Measurements from ENCODE around the gene PTEN.
A peak's percentile ranks its signal among the peaks of the same experiment; 100 is the strongest.
"Not testable (repeated sequence)": the region's sequence is repeated elsewhere in the genome, so short reads cannot be mapped to it uniquely, and the experiment has no call there.

The PTEN gene

GRCh38 chr10:87863053-87863943 is at the start of gene PTEN, which contains the start of gene KLLN:
TSS of gene PTEN (plus strand) at chr10:87863625. CDS start at chr10:87864470, 845 bp downstream.
TSS of gene KLLN (minus strand) at chr10:87863533. CDS start at chr10:87862487, 1,046 bp downstream.
- peak; percentile 46 to 66 for DNase-seq (ENCODE audit: low read depth in 2 of 2, low spot score in 1 of 2)

GRCh38 chr10:87816163-87816897 is 47.1 kb upstream of the PTEN start:
- no peak for DNase-seq (ENCODE audit: low read depth in 2 of 2, low spot score in 1 of 2)

DNA sequence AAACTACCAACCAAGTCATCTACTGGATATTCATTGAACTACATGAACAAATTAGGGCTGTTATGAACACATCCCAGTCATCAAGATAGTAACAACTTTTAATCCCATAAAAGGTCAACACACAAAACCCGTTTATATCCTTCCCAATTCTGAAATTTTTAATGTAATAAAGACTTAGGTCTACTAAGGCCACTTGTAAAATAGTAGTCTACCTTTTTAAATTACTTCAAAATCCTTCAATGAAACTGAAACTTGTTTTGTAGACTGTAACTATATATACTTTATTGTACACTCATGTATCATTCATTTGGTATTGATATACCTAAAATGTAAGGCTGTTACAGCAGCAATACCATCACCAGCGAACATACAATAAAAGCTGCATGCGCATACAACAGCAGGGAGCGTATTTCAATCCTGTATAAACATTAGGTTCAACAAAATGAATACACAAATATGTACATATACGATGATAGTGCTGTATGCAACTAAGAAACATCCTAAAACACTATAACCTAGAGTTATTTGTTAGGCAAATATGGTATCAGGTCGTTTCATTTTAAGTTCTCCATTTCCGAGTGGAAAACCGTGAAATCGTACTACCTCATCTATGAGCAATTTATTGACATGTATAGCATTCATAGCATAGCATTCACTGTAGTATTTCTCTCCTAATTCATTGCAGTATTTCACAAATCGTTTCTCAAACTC is 46.4 kb upstream of the PTEN start:
- DNase-seq (ENCODE audit: low read depth in 2 of 2, low spot score in 1 of 2): no peak

- peak; percentile 73 to 75 for DNase-seq (ENCODE audit: low read depth in 2 of 2, low spot score in 1 of 2)
Measured at GRCh38 chr10:87817609-87818504, 45.6 kb upstream of the PTEN start, which contains the start of gene ATAD1. TSS of gene ATAD1 (minus strand) at chr10:87818226. CDS start at chr10:87814599, 3,627 bp downstream.

GRCh38 chr10:87818505-87819288 is 44.7 kb upstream of the PTEN start:
- DNase-seq (ENCODE audit: low read depth in 2 of 2, low spot score in 1 of 2): peak; percentile 37 to 48

DNA sequence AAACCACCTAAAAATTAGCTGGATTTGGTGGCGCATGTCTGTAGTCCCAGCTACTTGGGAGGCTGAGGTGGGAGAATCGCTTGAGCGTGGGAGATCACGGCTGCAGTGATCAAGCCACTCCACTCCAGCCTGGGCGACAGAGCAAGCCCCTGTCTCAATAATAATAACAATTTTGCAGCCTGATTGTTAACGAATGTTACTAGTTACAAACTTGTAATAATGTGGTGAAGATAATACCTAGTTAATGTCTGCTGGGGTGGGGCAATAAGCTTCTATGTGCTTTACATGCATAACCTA is 44.2 kb upstream of the PTEN start:
- DNase-seq (ENCODE audit: low read depth in 2 of 2, low spot score in 1 of 2): no peak

DNA sequence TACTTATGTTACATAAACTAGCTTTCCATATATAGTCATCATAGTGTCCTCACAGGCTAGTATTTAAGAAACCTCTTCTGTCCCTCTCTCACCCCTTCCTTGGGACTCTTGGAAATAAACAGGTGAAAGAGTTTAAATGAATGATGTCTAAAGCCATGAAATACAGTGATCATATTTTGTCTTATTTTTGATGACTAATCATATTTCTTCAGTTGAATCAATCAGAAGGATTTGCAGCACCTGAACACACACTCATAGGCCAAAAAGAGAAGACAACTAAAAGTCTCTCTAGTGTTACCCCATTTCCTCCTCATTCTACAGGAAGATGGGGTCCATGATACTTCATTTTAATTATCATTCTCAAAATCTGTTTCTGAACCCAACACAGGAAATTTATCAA is 36.8 kb upstream of the PTEN start:
- DNase-seq (ENCODE audit: low read depth in 2 of 2, low spot score in 1 of 2): no peak

DNA sequence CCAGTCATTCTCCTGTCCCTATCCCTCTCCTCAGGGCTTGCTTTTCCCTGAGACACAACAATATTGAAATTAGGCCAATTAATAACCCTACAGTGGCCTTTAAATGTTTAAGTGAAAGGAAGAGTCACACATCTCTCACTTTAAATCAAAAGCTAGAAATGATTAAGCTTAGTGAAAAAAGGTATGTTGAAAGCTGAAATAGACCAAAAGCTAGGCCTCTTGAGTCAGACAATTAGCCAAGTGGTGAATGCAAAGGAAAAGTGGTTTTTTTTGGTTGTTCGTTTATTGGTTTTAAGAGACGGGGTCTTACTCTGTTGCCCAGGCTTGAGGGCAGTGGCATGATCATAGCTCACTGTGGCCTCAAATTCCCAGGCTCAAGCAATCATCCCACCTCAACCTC is 35.7 kb upstream of the PTEN start:
- no peak for DNase-seq (ENCODE audit: low read depth in 2 of 2, low spot score in 1 of 2)

DNA sequence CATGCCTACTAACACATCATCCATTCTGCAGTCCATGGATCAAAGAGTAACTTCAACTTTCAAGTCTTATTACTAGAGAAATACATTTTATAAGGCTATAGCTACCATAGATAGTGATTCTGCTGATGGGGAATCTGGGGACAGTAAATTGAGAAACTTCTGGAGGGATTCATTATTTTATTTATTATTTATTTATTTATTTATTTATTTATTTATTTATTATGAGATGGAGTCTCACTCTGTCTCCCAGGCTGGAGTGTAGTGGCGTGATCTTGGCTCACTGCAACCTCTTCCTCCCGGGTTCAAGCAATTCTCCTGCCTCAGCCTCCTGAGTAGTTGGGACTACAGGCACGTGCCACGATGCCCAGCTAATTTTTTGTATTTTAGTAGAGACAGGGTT is 34.4 kb upstream of the PTEN start:
- not testable (repeated sequence) for DNase-seq (ENCODE audit: low read depth in 2 of 2, low spot score in 1 of 2)

DNA sequence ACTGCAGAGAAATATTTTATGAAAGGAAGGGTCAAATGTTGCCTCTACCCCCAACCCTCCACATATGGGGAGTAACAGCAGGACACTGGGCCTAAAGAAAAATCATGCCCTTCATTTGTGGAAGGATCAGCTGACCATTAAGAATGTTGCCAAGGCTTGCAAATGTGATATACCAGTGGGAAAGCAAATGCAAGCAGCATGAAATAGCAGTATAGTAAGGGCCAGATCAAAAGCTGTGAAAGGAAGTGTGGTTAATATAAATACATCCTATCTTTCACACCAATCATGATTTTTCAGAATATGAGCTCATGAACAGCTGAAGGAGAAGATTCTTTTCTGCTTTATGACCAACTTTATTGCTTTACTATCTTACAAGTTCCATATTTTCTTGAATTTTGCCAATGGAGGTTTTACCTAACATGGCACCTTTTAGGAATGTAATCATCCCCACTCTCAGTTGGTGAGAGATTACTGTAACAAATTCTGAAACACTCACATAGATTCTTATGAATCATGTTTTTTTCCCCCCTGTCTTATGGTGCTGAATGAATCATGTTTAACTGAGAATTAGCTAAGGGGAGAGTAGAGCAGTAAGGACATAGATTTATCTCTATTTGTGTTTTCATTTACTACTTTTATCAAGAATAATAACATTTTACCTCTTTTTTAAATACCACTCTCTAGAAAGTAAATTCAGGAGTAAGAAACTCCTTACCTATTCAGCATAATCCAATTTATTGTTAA is 33.3 kb upstream of the PTEN start:
- DNase-seq (ENCODE audit: low read depth in 2 of 2, low spot score in 1 of 2): no peak

GRCh38 chr10:87836098-87836497 is 27.3 kb upstream of the PTEN start:
- no peak for DNase-seq (ENCODE audit: low read depth in 2 of 2, low spot score in 1 of 2)

- no peak for DNase-seq (ENCODE audit: low read depth in 2 of 2, low spot score in 1 of 2)
Measured at GRCh38 chr10:87837445-87837844, 26.0 kb upstream of the PTEN start.

DNA sequence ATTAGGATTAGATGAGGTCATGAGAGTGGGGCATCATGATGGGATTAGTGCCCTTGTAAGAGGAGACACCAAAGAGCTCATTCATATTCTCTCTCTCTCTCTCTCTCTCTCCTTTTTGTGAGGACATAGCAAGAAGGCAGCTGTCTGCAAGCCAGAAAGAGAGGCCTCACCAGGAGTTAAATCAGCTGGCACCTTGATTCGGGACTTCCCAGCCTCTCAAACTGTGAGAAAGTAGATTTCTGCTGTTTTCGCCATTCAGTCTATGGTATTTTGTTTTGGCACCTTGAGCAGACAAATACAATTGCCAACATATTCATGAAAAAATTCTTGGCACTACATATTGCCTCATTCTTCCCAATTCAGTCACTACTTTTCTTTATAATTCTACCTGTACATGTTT is 24.8 kb upstream of the PTEN start:
- DNase-seq (ENCODE audit: low read depth in 2 of 2, low spot score in 1 of 2): no peak

- DNase-seq (ENCODE audit: low read depth in 2 of 2, low spot score in 1 of 2): no peak
Measured at GRCh38 chr10:87841186-87841585, 22.2 kb upstream of the PTEN start.

- no peak for DNase-seq (ENCODE audit: low read depth in 2 of 2, low spot score in 1 of 2)
Measured at GRCh38 chr10:87842220-87842641, 21.2 kb upstream of the PTEN start.

- DNase-seq (ENCODE audit: low read depth in 2 of 2, low spot score in 1 of 2): no peak
Measured at GRCh38 chr10:87842776-87843497, 20.5 kb upstream of the PTEN start.

- no peak for DNase-seq (ENCODE audit: low read depth in 2 of 2, low spot score in 1 of 2)
Measured at GRCh38 chr10:87843714-87844113, 19.7 kb upstream of the PTEN start.

- no peak for DNase-seq (ENCODE audit: low read depth in 2 of 2, low spot score in 1 of 2)
Measured at GRCh38 chr10:87844837-87845623, 18.4 kb upstream of the PTEN start.
